PC-9 (cell line): ENCODE data around the gene HSF5. TPM values are rescaled to one million over a fixed set of nuclear protein-coding genes. Genes with fewer than 3 reads are reported as not detected.

Source experiments
- BruUV-seq: library from RNA; stranded (reverse); fragments of 400-500 nt; replicated peaks from 2 replicates; lab custom pipeline; 2021; lab: Mats Ljungman, UMichigan
- CTCF ChIA-PET: fragments of 300-600 bp; sonication (Branson Sonifier 250); formaldehyde crosslinking; loops from one replicate; lab custom pipeline; 2022; ENCODE audit warnings: antibody characterized with exemption; lab: Charles Lee
- POLR2A ChIA-PET: fragments of 300-600 bp; sonication (Branson Sonifier 250); formaldehyde crosslinking; loops from one replicate; lab custom pipeline; 2022; ENCODE audit warnings: antibody characterized with exemption; ENCODE audit not compliant: unreplicated experiment; lab: Charles Lee
- DNase-seq, 2 experiments: peaks; one replicate each; pipeline versions ENCODE4 v3.0.0 to v3.0.0-alpha.2; 2015 to 2022; ENCODE audit warnings: mixed read lengths in 1 of 2
- H2AFZ ChIP-seq: fragments of 200-600 bp; sonication (generic); 2 replicates; pipeline ENCODE4 v1.8.1; 2017; ENCODE audit warnings: antibody characterized with exemption
- H3F3A ChIP-seq: fragments of 200-600 bp; sonication (generic); 2 replicates; pipeline ENCODE4 v1.8.1; 2017; ENCODE audit warnings: antibody characterized with exemption, mild to moderate bottlenecking, low read depth; ENCODE audit not compliant: insufficient read depth
- H3K27ac ChIP-seq: fragments of 200-600 bp; sonication (generic); 2 replicates; pipeline ENCODE4 v1.6.1; 2016; ENCODE audit warnings: mixed run types
- H3K27me3 ChIP-seq: fragments of 200-600 bp; sonication (generic); 2 replicates; pipeline ENCODE4 v1.6.1; 2016; ENCODE audit warnings: low read depth, mixed run types; ENCODE audit not compliant: insufficient read depth
- H3K36me3 ChIP-seq: fragments of 200-600 bp; sonication (generic); 2 replicates; pipeline ENCODE4 v1.6.1; 2016; ENCODE audit warnings: low read depth, mixed run types
- H3K4me1 ChIP-seq: fragments of 200-600 bp; sonication (generic); replicated peaks from 2 replicates; pipeline ENCODE4 v1.6.1; 2016; ENCODE audit warnings: mixed run types; ENCODE audit not compliant: insufficient read depth
- H3K4me2 ChIP-seq: fragments of 200-600 bp; sonication (generic); 2 replicates; pipeline ENCODE4 v1.6.1; 2017; ENCODE audit warnings: mixed run types
- H3K4me3 ChIP-seq: fragments of 200-600 bp; sonication (generic); 2 replicates; pipeline ENCODE4 v1.6.1; 2016; ENCODE audit warnings: mixed run types
- H3K79me2 ChIP-seq: fragments of 200-600 bp; sonication (generic); 2 replicates; pipeline ENCODE4 v1.6.1; 2017; ENCODE audit warnings: low read depth, mixed run types
- H3K9me2 ChIP-seq: fragments of 200-600 bp; sonication (generic); 2 replicates; pipeline ENCODE4 v1.8.1; 2017; ENCODE audit warnings: mild to moderate bottlenecking; ENCODE audit not compliant: insufficient read depth
- H3K9me3 ChIP-seq: fragments of 200-600 bp; sonication (generic); 2 replicates; pipeline ENCODE4 v1.8.1; 2016; ENCODE audit warnings: low read depth; ENCODE audit not compliant: insufficient read depth
- H4K20me1 ChIP-seq: fragments of 200-600 bp; sonication (generic); 2 replicates; pipeline ENCODE4 v1.8.1; 2017; ENCODE audit not compliant: insufficient read depth
- EZH2 ChIP-seq: fragments of 200-600 bp; sonication (generic); IDR thresholded peaks from 2 replicates; pipeline ENCODE4 v1.8.0; 2017; ENCODE audit warnings: antibody characterized with exemption, low read depth
- intact Hi-C: fragments of 100-400 bp; cut with micrococcal nuclease; formaldehyde crosslinking; loops from one replicate; pipeline ENCODE4 v1.10.0; 2022; ENCODE audit not compliant: unreplicated experiment
- total RNA-seq: library from RNA; stranded (reverse); gene quantifications from 2 replicates; pipeline ENCODE4 v1.2.3, GENCODE V29; 2021
- TF ChIP-seq, protein P1 (sequence below): fragments of 200-600 bp; sonication (generic); conservative IDR thresholded peaks from 2 replicates; pipeline ENCODE4 v1.6.1; 2017; ENCODE audit warnings: mixed run types, antibody characterized with exemption, mild to moderate bottlenecking, moderate library complexity

HSF5 gene
- total RNA-seq, 1 experiment from 2014 or later: not detected

DNA sequence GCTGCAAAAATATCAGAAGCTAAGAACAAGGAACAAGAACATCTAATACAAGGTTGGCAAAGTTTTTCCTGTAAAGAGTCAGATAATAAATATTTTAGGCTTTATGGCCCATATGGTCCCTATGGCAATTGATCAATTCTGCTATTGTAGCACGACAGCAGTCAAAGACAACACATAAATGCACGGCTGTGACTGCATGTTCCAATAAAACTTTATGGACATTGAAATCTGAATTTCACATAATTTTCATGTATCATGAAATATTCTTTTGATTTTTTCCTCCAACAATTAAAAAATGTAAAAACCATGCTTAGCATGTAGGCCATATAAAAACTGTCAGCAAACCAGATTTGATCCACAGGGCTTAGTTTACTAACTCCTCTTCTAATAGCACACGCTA is 60.4 kb downstream of the HSF5 start:
- no peak overlapping the region for H3K4me2 ChIP-seq
- POLR2A ChIA-PET: no interaction called here

DNA sequence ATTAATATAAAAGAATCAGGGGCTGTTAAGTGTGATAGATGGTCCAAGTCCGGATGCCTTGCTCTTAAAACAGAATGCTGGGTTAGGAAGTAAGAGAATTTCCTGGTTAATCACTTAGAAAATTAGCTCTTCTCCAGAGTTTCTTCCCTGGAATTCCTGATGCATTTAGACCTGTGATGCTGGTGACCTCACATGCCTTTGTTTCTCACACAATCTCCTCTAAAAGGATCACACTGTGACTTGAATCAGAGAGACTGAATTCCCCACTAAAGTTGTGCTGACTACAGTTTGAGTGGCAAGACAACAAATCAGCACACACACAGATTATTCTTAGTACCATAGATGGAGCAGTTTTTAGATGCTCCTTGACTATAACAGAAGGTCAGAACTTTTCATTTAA is 66.5 kb downstream of the HSF5 start:
- peaks cover 12% of the 10 kb centered on the region for H3K4me1 ChIP-seq
- H3K79me2 ChIP-seq: no peaks in the 10 kb centered on the region
- H3K9me2 ChIP-seq: no peaks in the 10 kb centered on the region
- peaks cover 41% of the 10 kb centered on the region for H3K27me3 ChIP-seq
- H3K4me2 ChIP-seq: no peak overlapping the region
- no peak for DNase-seq
- no peaks in the 10 kb centered on the region for H3K9me3 ChIP-seq
- no peaks in the 10 kb centered on the region for H3K36me3 ChIP-seq
- no peak overlapping the region for H3K27ac ChIP-seq
- TF ChIP-seq EZH2: no peak
- TF ChIP-seq, protein P1, sequence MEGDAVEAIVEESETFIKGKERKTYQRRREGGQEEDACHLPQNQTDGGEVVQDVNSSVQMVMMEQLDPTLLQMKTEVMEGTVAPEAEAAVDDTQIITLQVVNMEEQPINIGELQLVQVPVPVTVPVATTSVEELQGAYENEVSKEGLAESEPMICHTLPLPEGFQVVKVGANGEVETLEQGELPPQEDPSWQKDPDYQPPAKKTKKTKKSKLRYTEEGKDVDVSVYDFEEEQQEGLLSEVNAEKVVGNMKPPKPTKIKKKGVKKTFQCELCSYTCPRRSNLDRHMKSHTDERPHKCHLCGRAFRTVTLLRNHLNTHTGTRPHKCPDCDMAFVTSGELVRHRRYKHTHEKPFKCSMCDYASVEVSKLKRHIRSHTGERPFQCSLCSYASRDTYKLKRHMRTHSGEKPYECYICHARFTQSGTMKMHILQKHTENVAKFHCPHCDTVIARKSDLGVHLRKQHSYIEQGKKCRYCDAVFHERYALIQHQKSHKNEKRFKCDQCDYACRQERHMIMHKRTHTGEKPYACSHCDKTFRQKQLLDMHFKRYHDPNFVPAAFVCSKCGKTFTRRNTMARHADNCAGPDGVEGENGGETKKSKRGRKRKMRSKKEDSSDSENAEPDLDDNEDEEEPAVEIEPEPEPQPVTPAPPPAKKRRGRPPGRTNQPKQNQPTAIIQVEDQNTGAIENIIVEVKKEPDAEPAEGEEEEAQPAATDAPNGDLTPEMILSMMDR: no peak
- no peak overlapping the region for H3K4me3 ChIP-seq
- ChIA-PET POLR2A (no interaction called here), CTCF (no interaction called here)
- no TSS peak for BruUV-seq
- intact Hi-C loops: no loop called here
- H3F3A ChIP-seq: peaks cover 7% of the 10 kb centered on the region; the same call in 1 of the 2 replicates
- H2AFZ ChIP-seq: no peak overlapping the region
- no peaks in the 10 kb centered on the region for H4K20me1 ChIP-seq

More for the DNA sequence above, 60.4 kb downstream of the HSF5 start:
- no TSS peak for BruUV-seq
- no peaks in the 10 kb centered on the region for H3K9me2 ChIP-seq
- no peak overlapping the region for H2AFZ ChIP-seq
- H3F3A ChIP-seq: no peaks in the 10 kb centered on the region
- CTCF ChIA-PET: no interaction called here
- no peaks in the 10 kb centered on the region for H3K36me3 ChIP-seq
- H4K20me1 ChIP-seq: no peaks in the 10 kb centered on the region
- no peak overlapping the region for H3K27ac ChIP-seq
- H3K4me1 ChIP-seq: no peaks in the 10 kb centered on the region
- TF ChIP-seq EZH2: no peak
- TF ChIP-seq, protein P1: no peak
- intact Hi-C loops: no loop called here
- no peak for DNase-seq
- no peaks in the 10 kb centered on the region for H3K9me3 ChIP-seq
- H3K27me3 ChIP-seq: peaks cover 49% of the 10 kb centered on the region
- no peaks in the 10 kb centered on the region for H3K79me2 ChIP-seq
- H3K4me3 ChIP-seq: no peak overlapping the region

DNA sequence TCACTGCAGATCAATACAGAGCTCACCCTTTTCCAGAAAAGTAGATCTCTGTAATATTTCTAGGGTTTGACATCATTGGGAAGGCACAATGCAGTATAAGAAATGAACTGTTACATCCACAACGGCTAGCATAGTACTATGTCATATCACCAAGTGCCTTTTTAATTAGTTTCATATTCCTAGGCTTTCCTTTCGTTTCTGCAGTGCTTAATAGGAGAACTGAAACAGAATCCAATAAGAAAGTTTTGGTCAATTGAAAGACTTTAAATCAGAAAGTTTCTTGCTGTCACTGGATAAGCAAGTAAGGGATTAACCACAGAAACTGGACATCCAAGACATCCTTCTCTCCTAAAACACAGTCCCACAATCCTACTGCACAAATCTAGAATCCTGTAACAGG is 67.4 kb downstream of the HSF5 start:
- Histone ChIP-seq H3K27ac (no peak overlapping the region), H3K9me2 (no peaks in the 10 kb centered on the region), H3K27me3 (peaks cover 41% of the 10 kb centered on the region), H4K20me1 (no peaks in the 10 kb centered on the region), H3K4me2 (no peak overlapping the region), H2AFZ (no peak overlapping the region), H3K36me3 (no peaks in the 10 kb centered on the region), H3F3A (peaks cover 7% of the 10 kb centered on the region; the same call in 1 of the 2 replicates), H3K4me3 (no peak overlapping the region), H3K9me3 (no peaks in the 10 kb centered on the region), H3K4me1 (peaks cover 12% of the 10 kb centered on the region), H3K79me2 (no peaks in the 10 kb centered on the region)
- TF ChIP-seq, protein P1: no peak
- no peak for TF ChIP-seq EZH2
- DNase-seq: no peak
- intact Hi-C loops: no loop called here
- POLR2A ChIA-PET: no interaction called here
- BruUV-seq: no TSS peak
- CTCF ChIA-PET: no interaction called here
